ENCODE measurements around the gene CERT1. TPM values are rescaled to one million over a fixed set of nuclear protein-coding genes. Genes with fewer than 3 reads are reported as not detected.
A peak's percentile ranks its signal among the peaks of the same experiment; 100 is the strongest.

Gene CERT1
- total and polyA plus RNA-seq, 8 donors: 49.2 to 72.7 (median 56.9) TPM

GRCh38 chr5:75450069-75450468, 61.4 kb downstream of the CERT1 start:
- H3K4me3 ChIP-seq: no peak overlapping the region
- intact Hi-C loops (cut with DNase I): no loop called here
- TF ChIP-seq, protein P1, sequence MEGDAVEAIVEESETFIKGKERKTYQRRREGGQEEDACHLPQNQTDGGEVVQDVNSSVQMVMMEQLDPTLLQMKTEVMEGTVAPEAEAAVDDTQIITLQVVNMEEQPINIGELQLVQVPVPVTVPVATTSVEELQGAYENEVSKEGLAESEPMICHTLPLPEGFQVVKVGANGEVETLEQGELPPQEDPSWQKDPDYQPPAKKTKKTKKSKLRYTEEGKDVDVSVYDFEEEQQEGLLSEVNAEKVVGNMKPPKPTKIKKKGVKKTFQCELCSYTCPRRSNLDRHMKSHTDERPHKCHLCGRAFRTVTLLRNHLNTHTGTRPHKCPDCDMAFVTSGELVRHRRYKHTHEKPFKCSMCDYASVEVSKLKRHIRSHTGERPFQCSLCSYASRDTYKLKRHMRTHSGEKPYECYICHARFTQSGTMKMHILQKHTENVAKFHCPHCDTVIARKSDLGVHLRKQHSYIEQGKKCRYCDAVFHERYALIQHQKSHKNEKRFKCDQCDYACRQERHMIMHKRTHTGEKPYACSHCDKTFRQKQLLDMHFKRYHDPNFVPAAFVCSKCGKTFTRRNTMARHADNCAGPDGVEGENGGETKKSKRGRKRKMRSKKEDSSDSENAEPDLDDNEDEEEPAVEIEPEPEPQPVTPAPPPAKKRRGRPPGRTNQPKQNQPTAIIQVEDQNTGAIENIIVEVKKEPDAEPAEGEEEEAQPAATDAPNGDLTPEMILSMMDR (IDR thresholded peaks at IDR 0.05): no peak
- peak; percentile 35 for ATAC-seq
- H3K9me3 ChIP-seq: peaks cover 0 to 16% of the 10 kb centered on the region in 2 donors
- no peaks in the 10 kb centered on the region for H3K4me1 ChIP-seq
- no peak overlapping the region for H3K27ac ChIP-seq
- H3K27me3 ChIP-seq: no peaks in the 10 kb centered on the region
- no peak for DNase-seq
- H3K36me3 ChIP-seq: peaks cover 0 to 14% of the 10 kb centered on the region in 2 donors

- no peaks in the 10 kb centered on the region for H3K27me3 ChIP-seq
- DNase-seq (no peak), ATAC-seq (no peak)
- peaks cover 0 to 16% of the 10 kb centered on the region in 2 donors for H3K9me3 ChIP-seq
- intact Hi-C loops (cut with DNase I): no loop called here
- no peaks in the 10 kb centered on the region for H3K4me1 ChIP-seq
- no peak overlapping the region for H3K27ac ChIP-seq
- TF ChIP-seq, protein P1 (IDR thresholded peaks at IDR 0.05): no peak
- H3K4me3 ChIP-seq: no peak overlapping the region
- peaks cover 0 to 7% of the 10 kb centered on the region in 2 donors for H3K36me3 ChIP-seq
Observed at GRCh38 chr5:75446068-75446467, 65.4 kb downstream of the CERT1 start.

- Histone ChIP-seq H3K27me3 (no peaks in the 10 kb centered on the region), H3K36me3 (peaks cover 0 to 1% of the 10 kb centered on the region in 2 donors), H3K4me3 (no peak overlapping the region), H3K4me1 (peaks cover 0 to 9% of the 10 kb centered on the region in 2 donors), H3K9me3 (peaks cover 0 to 10% of the 10 kb centered on the region in 2 donors), H3K27ac (no peak overlapping the region)
- intact Hi-C loops (cut with DNase I): no loop called here
- ATAC-seq: no peak
- no peak for DNase-seq
- TF ChIP-seq, protein P1 (IDR thresholded peaks at IDR 0.05): no peak
Observed at GRCh38 chr5:75441560-75441959, 69.9 kb downstream of the CERT1 start.

GRCh38 chr5:75439276-75439675, 72.2 kb downstream of the CERT1 start:
- H3K36me3 ChIP-seq: no peaks in the 10 kb centered on the region
- no peak for DNase-seq
- no peak overlapping the region for H3K4me3 ChIP-seq
- intact Hi-C loops (cut with DNase I): no loop called here
- TF ChIP-seq, protein P1 (IDR thresholded peaks at IDR 0.05): no peak
- peaks cover 0 to 9% of the 10 kb centered on the region in 2 donors for H3K4me1 ChIP-seq
- no peaks in the 10 kb centered on the region for H3K9me3 ChIP-seq
- peak overlapping the region in 1 of 2 donors; percentile 16 for H3K27ac ChIP-seq
- H3K27me3 ChIP-seq: no peaks in the 10 kb centered on the region
- ATAC-seq: no peak

- TF ChIP-seq, protein P1 (IDR thresholded peaks at IDR 0.05): no peak
- Histone ChIP-seq H3K27ac (no peak overlapping the region), H3K4me1 (peaks cover 0 to 9% of the 10 kb centered on the region in 2 donors), H3K27me3 (no peaks in the 10 kb centered on the region), H3K4me3 (no peak overlapping the region), H3K36me3 (no peaks in the 10 kb centered on the region), H3K9me3 (no peaks in the 10 kb centered on the region)
- DNase-seq: no peak
- ATAC-seq: no peak
- intact Hi-C loops (cut with DNase I): no loop called here
Observed at GRCh38 chr5:75438722-75439121, 72.7 kb downstream of the CERT1 start.

Measured in left lung (tissue), 10 donors.